Measurements from ENCODE around the gene HEATR3.
"Not testable (repeated sequence)": the region's sequence is repeated elsewhere in the genome, so short reads cannot be mapped to it uniquely, and the experiment has no call there.

The HEATR3 gene

DNA sequence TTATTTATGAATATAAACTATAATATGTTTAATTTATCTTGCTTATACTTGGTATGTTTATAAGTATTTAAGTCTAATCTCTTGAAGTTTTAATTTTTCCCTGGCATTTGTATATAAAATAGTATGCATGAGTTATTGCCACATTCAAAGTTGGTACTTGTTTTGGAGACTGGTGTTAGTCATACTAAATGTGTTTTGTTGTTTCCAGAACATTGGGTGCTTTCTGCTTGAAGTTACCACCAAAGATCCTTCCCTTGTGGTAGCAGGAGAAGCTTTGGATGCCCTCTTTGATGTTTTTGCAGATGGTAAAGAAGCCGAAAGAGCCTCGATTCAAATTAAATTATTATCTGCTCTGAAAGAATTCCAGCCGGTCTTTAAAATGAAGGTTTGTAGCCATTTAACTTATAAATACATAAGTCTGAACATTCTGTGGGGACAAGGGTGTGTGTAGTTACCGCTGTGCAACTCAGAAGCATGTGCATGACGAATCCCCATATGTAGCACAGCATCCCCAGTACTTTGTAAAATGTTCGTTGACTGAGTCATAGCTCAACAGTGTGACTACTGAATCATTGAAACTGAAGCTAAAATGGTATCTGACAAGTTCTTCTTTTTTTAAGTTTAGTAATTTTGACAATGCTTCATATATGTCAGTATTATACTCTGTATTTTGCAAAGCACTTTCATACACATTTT lies 36.4 kb downstream of the HEATR3 start:
- H3K36me3 ChIP-seq (ENCODE audit: control insufficient read depth, insufficient read depth, low read length) = peaks cover 67% of the 10 kb centered on the region

DNA sequence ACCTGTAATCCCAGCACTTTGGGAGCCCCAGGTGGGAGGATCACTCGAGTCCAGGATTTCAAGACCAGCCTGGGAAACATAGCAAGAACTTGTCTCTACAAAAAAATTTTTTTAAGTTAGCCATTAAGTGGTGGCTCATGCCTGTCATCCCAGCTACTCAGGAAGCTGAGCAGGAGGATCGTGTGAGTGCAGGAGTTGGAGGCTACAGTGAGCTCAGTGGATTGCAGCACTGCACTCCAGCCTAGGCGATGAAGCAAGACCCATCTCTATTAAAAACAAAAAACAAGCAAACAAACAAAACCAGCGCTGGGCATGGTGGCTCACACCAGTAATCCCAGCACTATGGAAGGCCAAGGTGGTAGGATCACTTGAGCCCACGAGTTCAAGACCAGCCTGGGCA lies 38.0 kb downstream of the HEATR3 start:
- Histone ChIP-seq H3K27ac (ENCODE audit: low read depth, low read length) (no peak overlapping the region), H3K4me3 (ENCODE audit: low read depth, low read length) (no peak overlapping the region), H3K4me1 (ENCODE audit: control insufficient read depth, insufficient read depth, low read length) (no peaks in the 10 kb centered on the region), H3K9me3 (ENCODE audit: control insufficient read depth, insufficient read depth, low read depth, low read length) (no peaks in the 10 kb centered on the region), H3K36me3 (ENCODE audit: control insufficient read depth, insufficient read depth, low read length) (peaks cover 67% of the 10 kb centered on the region), H3K27me3 (ENCODE audit: control insufficient read depth, insufficient read depth, low read length) (no peaks in the 10 kb centered on the region), H3K9ac (ENCODE audit: low read length) (no peak overlapping the region)

More for the DNA sequence above, 36.4 kb downstream of the HEATR3 start:
- Histone ChIP-seq H3K27ac (ENCODE audit: low read depth, low read length) (no peak overlapping the region), H3K4me1 (ENCODE audit: control insufficient read depth, insufficient read depth, low read length) (no peaks in the 10 kb centered on the region), H3K27me3 (ENCODE audit: control insufficient read depth, insufficient read depth, low read length) (no peaks in the 10 kb centered on the region), H3K9me3 (ENCODE audit: control insufficient read depth, insufficient read depth, low read depth, low read length) (no peaks in the 10 kb centered on the region), H3K4me3 (ENCODE audit: low read depth, low read length) (no peak overlapping the region), H3K9ac (ENCODE audit: low read length) (no peak overlapping the region)

DNA sequence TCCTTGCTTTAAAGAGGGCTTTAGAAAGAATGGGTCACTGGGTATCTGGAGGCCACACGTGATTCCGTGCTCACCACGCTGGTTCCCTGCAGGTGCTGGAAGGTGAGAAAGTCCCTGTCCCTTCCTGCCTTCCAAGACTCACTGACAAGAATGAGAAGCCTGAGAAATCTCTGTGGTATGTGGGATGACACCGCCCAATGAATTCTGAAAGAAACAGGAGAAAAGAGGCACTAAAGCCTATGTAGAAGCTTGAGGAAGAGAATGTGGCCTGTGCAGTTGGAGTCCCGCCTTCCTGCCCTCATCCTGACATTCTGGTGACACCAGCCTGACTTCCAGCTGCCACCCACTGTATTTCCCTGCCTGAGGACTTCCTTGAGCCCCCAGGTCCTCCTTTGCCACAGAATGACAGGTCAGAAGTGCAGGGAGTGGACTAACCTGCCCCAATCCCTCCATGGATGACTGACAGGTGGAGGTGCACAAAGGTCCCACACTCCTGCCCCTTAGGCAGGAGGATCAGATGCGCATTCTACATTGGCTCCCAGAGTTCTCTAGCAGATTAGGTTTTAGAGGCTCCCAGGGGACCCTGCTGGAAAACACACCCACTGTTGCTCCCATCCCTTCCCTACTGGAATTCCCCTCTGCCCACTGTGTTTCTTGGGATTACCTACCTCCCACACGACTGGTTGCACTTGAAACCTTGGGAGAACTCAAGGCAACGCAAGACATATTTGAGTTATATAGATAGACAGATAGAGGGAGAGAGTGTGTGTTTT lies 48.8 kb downstream of the HEATR3 start:
- Histone ChIP-seq H3K4me1 (ENCODE audit: control insufficient read depth, insufficient read depth, low read length) (peaks cover 10% of the 10 kb centered on the region), H3K27me3 (ENCODE audit: control insufficient read depth, insufficient read depth, low read length) (no peaks in the 10 kb centered on the region), H3K27ac (ENCODE audit: low read depth, low read length) (no peak overlapping the region)

DNA sequence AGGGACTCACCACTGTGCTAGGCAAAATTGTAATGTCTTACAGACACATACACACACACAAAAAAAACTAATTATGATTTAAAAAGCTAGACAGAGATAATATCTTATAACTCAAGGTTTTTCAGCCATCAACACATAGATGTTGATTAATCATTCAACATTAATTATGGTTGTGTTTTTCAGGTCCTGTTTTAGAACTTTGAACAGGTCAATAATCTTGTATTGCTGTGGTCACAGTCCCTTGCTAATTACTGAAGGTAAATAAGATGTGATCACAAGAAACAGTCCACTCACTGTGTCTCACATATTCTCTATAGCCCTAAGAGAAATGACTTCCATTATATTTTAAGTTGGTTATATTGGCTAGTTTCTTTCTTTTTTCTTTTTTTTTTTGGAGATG lies 54.9 kb downstream of the HEATR3 start:
- Histone ChIP-seq H3K27me3 (ENCODE audit: control insufficient read depth, insufficient read depth, low read length) (no peaks in the 10 kb centered on the region), H3K27ac (ENCODE audit: low read depth, low read length) (no peak overlapping the region), H3K36me3 (ENCODE audit: control insufficient read depth, insufficient read depth, low read length) (no peaks in the 10 kb centered on the region), H3K9ac (ENCODE audit: low read length) (no peak overlapping the region), H3K4me3 (ENCODE audit: low read depth, low read length) (no peak overlapping the region), H3K4me1 (ENCODE audit: control insufficient read depth, insufficient read depth, low read length) (no peaks in the 10 kb centered on the region; the same call in 1 of the 2 replicates), H3K9me3 (ENCODE audit: control insufficient read depth, insufficient read depth, low read depth, low read length) (no peaks in the 10 kb centered on the region)

More for the DNA sequence above, 48.8 kb downstream of the HEATR3 start:
- Histone ChIP-seq H3K9ac (ENCODE audit: low read length) (no peak overlapping the region), H3K4me3 (ENCODE audit: low read depth, low read length) (no peak overlapping the region), H3K36me3 (ENCODE audit: control insufficient read depth, insufficient read depth, low read length) (no peaks in the 10 kb centered on the region), H3K9me3 (ENCODE audit: control insufficient read depth, insufficient read depth, low read depth, low read length) (no peaks in the 10 kb centered on the region)

DNA sequence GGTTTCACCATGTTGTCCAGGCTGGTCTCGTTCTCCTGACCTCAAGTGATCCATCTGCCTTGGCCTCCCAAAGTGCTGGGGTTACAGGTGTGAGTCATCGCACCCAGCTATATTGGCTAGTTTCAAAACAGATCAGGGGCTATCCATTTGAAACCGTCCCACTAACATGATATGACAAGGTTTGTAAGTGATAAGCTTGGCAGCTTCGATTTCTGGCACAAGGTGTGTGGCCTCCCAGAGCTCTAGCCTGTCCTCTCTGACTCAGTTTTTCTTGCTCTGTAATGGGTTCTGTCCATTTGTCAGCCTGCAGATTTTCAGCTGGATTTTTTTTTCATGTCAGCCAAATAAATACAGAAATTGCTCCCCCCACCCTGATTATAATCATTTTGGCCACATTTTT lies 55.5 kb downstream of the HEATR3 start:
- H3K36me3 ChIP-seq (ENCODE audit: control insufficient read depth, insufficient read depth, low read length) = no peaks in the 10 kb centered on the region
- no peak overlapping the region for H3K4me3 ChIP-seq (ENCODE audit: low read depth, low read length)
- no peaks in the 10 kb centered on the region; the same call in 1 of the 2 replicates for H3K4me1 ChIP-seq (ENCODE audit: control insufficient read depth, insufficient read depth, low read length)
- H3K27me3 ChIP-seq (ENCODE audit: control insufficient read depth, insufficient read depth, low read length) = no peaks in the 10 kb centered on the region
- H3K9ac ChIP-seq (ENCODE audit: low read length) = no peak overlapping the region
- no peaks in the 10 kb centered on the region for H3K9me3 ChIP-seq (ENCODE audit: control insufficient read depth, insufficient read depth, low read depth, low read length)
- no peak overlapping the region for H3K27ac ChIP-seq (ENCODE audit: low read depth, low read length)

DNA sequence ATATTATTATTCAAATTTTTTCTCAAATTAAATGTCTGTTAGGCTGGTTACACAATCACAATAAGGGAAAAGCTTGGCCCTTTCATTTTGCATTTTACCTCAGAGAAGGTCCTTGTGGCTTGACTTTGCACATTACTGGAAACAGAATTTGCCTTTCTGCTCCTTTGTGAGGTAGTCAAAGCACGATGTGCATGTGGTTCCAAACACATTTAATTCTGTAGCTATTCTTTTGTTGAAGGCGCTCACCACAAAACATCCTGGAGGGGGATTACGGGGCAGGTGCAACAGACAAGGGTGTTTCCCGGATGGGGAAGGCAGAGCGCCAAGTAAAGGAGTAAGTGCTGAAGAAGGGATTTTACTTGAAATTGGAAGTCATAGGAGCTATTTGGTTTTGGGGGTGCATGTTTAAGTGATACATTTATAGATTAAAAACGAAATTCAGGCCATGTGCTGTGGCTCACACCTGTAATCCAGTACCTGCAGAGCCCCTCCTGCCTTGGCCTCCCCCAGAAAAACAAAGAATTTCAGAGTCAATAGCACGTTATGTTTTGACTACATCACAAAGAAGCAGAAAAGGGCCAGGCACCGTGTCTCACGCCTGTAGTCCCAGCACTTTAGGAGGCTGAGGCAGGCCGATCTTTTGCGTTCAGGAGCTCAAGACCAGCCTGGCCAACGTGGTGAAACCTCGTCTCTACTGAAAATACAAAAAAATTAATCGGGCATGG lies 56.1 kb downstream of the HEATR3 start:
- no peak overlapping the region for H3K9ac ChIP-seq (ENCODE audit: low read length)
- H3K4me3 ChIP-seq (ENCODE audit: low read depth, low read length) = no peak overlapping the region
- no peaks in the 10 kb centered on the region; the same call in 1 of the 2 replicates for H3K4me1 ChIP-seq (ENCODE audit: control insufficient read depth, insufficient read depth, low read length)
- H3K27ac ChIP-seq (ENCODE audit: low read depth, low read length) = no peak overlapping the region
- no peaks in the 10 kb centered on the region for H3K9me3 ChIP-seq (ENCODE audit: control insufficient read depth, insufficient read depth, low read depth, low read length)
- no peaks in the 10 kb centered on the region for H3K36me3 ChIP-seq (ENCODE audit: control insufficient read depth, insufficient read depth, low read length)
- H3K27me3 ChIP-seq (ENCODE audit: control insufficient read depth, insufficient read depth, low read length) = no peaks in the 10 kb centered on the region

DNA sequence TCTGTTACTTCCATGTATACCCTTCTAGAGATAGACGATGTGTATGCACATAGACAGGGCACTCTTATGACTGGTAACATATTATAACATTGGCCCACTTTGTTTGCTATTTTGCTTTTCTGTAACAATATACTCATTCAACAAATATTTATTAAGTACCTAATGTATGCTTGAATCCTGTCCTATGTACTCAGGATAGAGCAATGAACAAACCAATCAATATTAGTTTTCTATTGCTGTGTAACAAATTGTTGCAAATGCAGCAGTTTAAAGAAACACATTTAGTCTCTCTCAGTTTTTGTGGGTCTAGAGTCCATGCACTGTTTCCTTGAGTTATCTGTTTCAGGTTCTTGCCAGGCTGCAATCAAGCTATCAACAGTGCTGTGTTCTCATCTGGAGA lies 57.6 kb downstream of the HEATR3 start:
- no peak overlapping the region for H3K27ac ChIP-seq (ENCODE audit: low read depth, low read length)
- no peaks in the 10 kb centered on the region; the same call in 1 of the 2 replicates for H3K4me1 ChIP-seq (ENCODE audit: control insufficient read depth, insufficient read depth, low read length)
- no peaks in the 10 kb centered on the region for H3K27me3 ChIP-seq (ENCODE audit: control insufficient read depth, insufficient read depth, low read length)
- H3K4me3 ChIP-seq (ENCODE audit: low read depth, low read length) = no peak overlapping the region
- no peaks in the 10 kb centered on the region for H3K9me3 ChIP-seq (ENCODE audit: control insufficient read depth, insufficient read depth, low read depth, low read length)
- no peaks in the 10 kb centered on the region for H3K36me3 ChIP-seq (ENCODE audit: control insufficient read depth, insufficient read depth, low read length)
- no peak overlapping the region for H3K9ac ChIP-seq (ENCODE audit: low read length)

DNA sequence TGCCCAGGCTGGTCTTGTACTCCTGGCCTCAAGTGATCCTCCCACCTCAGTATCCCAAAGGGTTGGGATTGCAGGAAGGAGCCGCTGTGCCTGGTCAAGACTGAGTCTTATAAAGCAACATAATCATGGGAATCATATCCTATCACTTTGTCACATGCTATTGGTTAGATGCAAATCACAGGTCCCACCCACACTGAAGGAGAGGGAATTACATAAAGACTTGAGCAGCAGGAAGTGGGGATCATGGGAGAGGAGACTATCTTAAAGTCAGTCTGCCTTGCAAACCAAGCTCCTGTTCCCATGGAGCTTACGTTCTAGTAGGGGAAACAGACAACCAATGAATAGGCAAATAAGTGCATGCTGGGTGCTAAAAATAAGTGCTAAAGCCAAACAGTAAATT lies 59.0 kb downstream of the HEATR3 start:
- Histone ChIP-seq H3K27ac (ENCODE audit: low read depth, low read length) (no peak overlapping the region), H3K36me3 (ENCODE audit: control insufficient read depth, insufficient read depth, low read length) (no peaks in the 10 kb centered on the region), H3K4me1 (ENCODE audit: control insufficient read depth, insufficient read depth, low read length) (no peaks in the 10 kb centered on the region; the same call in 1 of the 2 replicates), H3K9ac (ENCODE audit: low read length) (no peak overlapping the region), H3K27me3 (ENCODE audit: control insufficient read depth, insufficient read depth, low read length) (no peaks in the 10 kb centered on the region), H3K4me3 (ENCODE audit: low read depth, low read length) (no peak overlapping the region), H3K9me3 (ENCODE audit: control insufficient read depth, insufficient read depth, low read depth, low read length) (no peaks in the 10 kb centered on the region)

DNA sequence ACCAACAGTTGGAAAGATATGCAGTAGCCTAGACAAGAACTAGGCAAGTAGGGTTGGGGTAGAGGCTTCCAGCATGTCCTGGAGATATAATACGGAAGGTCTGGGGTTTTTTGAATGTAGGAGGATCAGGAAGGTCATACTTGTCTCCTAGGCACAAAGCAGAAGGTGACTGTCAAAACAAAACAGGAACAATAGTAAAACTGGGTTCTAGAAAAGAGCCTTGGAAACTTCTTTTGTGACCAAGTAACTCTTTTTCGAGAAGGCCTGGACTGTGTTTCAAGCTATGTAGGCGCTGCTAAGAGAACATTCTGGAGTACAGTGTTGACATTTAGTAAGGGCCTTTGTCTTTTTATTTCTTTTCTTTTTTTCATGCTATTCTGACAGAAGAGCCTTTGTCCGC lies 60.4 kb downstream of the HEATR3 start:
- no peaks in the 10 kb centered on the region; the same call in 1 of the 2 replicates for H3K4me1 ChIP-seq (ENCODE audit: control insufficient read depth, insufficient read depth, low read length)
- no peak overlapping the region for H3K4me3 ChIP-seq (ENCODE audit: low read depth, low read length)
- H3K9me3 ChIP-seq (ENCODE audit: control insufficient read depth, insufficient read depth, low read depth, low read length) = no peaks in the 10 kb centered on the region
- H3K36me3 ChIP-seq (ENCODE audit: control insufficient read depth, insufficient read depth, low read length) = no peaks in the 10 kb centered on the region
- no peaks in the 10 kb centered on the region for H3K27me3 ChIP-seq (ENCODE audit: control insufficient read depth, insufficient read depth, low read length)
- no peak overlapping the region for H3K27ac ChIP-seq (ENCODE audit: low read depth, low read length)
- H3K9ac ChIP-seq (ENCODE audit: low read length) = no peak overlapping the region

DNA sequence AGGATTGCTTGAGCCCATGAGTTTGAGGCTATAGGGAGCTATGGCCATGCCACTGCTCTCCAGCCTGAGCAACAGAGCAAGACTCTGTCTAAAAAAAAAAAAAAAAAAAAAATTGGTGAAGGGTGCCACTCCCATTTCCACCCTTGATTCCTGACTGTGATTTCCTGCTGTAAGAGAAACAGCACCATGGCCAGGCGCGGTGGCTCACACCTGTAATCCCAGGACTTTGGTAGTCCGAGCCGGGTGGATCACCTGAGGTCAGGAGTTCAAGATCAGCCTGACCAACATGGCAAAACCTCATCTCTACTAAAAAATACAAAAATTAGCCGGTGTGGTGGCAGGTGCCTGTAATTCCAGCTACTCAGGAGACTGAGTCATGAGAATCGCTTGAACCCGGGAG lies 66.8 kb downstream of the HEATR3 start:
- H3K4me1 ChIP-seq (ENCODE audit: control insufficient read depth, insufficient read depth, low read length); H3K36me3 ChIP-seq (ENCODE audit: control insufficient read depth, insufficient read depth, low read length); H3K9ac ChIP-seq (ENCODE audit: low read length); H3K9me3 ChIP-seq (ENCODE audit: control insufficient read depth, insufficient read depth, low read depth, low read length); H3K4me3 ChIP-seq (ENCODE audit: low read depth, low read length); H3K27me3 ChIP-seq (ENCODE audit: control insufficient read depth, insufficient read depth, low read length); H3K27ac ChIP-seq (ENCODE audit: low read depth, low read length): not testable (repeated sequence)

DNA sequence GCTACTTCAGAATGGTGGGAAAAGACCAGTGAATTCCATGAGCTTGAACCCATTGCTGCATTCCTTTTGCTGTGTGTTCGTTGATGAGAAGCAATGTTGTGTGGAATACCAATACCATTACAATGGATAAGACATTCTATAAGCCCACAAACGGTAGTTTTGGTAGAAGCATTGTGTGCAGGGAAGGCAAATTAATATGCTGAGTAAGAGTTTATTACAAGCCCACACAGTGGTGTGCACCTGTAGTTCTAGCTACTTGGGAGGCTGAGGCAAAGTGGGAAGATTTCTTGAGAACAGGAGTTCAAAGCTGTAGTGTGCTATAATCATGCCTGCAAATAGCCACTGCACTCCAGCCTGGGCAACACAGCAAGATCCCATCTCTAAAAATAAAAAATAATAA lies 67.4 kb downstream of the HEATR3 start:
- no peak overlapping the region for H3K4me3 ChIP-seq (ENCODE audit: low read depth, low read length)
- H3K4me1 ChIP-seq (ENCODE audit: control insufficient read depth, insufficient read depth, low read length) = no peaks in the 10 kb centered on the region
- no peaks in the 10 kb centered on the region for H3K9me3 ChIP-seq (ENCODE audit: control insufficient read depth, insufficient read depth, low read depth, low read length)
- no peaks in the 10 kb centered on the region for H3K36me3 ChIP-seq (ENCODE audit: control insufficient read depth, insufficient read depth, low read length)
- no peak overlapping the region for H3K27ac ChIP-seq (ENCODE audit: low read depth, low read length)
- no peaks in the 10 kb centered on the region for H3K27me3 ChIP-seq (ENCODE audit: control insufficient read depth, insufficient read depth, low read length)
- H3K9ac ChIP-seq (ENCODE audit: low read length) = no peak overlapping the region

Data from HUES6 (cell line).